SK-N-SH (cell line): Measurements from ENCODE around the gene PSMF1. TPM values are rescaled to one million over a fixed set of nuclear protein-coding genes. Genes with fewer than 3 reads are reported as not detected.

Source experiments
- CTCF ChIA-PET: fragments of 300-600, 350-600 bp; formaldehyde crosslinking; extraction: SDS; loops from one replicate; lab custom pipeline; 2021; lab: Yijun Ruan, JAX
- POLR2A ChIA-PET: fragments of 350-600 bp; sonication (Branson Sonifier 250); formaldehyde crosslinking; extraction: SDS; loops from one replicate; lab custom pipeline; 2020; ENCODE audit warnings: antibody characterized with exemption, inconsistent platforms; lab: Yijun Ruan, JAX
- DNase-seq: peaks from one replicate; pipeline ENCODE4 v3.0.0; 2012
- H2AFZ ChIP-seq: fragments of 200-600 bp; sonication (generic); 2 replicates; pipeline ENCODE4 v1.8.1; 2016; ENCODE audit warnings: antibody characterized with exemption, mild to moderate bottlenecking, low read depth
- H3F3A ChIP-seq: fragments of 200-600 bp; sonication (generic); replicated peaks from 2 replicates; pipeline ENCODE3; 2016; ENCODE audit warnings: antibody characterized with exemption, mild to moderate bottlenecking; ENCODE audit not compliant: insufficient read depth
- H3K27ac ChIP-seq, 2 experiments: fragments of 200-500 bp in 1 of 2; fragments of 200-600 bp in 1 of 2; sonication (Bioruptor generic) in 1 of 2; sonication (generic), shearing (Covaris generic) in 1 of 2; 2 replicates each; pipeline versions ENCODE4 v1.5.1 to v1.6.1; 2014 to 2016; ENCODE audit warnings: low read depth in 2 of 2, inconsistent platforms in 1 of 2, low read length in 1 of 2, mild to moderate bottlenecking in 1 of 2, mixed read lengths in 1 of 2
- H3K27me3 ChIP-seq: fragments of 200-600 bp; sonication (generic), shearing (Covaris generic); 2 replicates; pipeline ENCODE4 v1.6.1; 2016; ENCODE audit warnings: mixed run types; ENCODE audit not compliant: insufficient read depth
- H3K36me3 ChIP-seq, 2 experiments: fragments of 200-500 bp in 1 of 2; fragments of 200-600 bp in 1 of 2; sonication (Bioruptor generic) in 1 of 2; sonication (generic) in 1 of 2; replicated peaks in 1 of 2; 2 replicates each; pipeline versions ENCODE3 to v1.5.1; 2014 to 2016; ENCODE audit warnings: low read length in 1 of 2, mild to moderate bottlenecking in 1 of 2; ENCODE audit not compliant: insufficient read depth in 2 of 2, control insufficient read depth in 1 of 2
- H3K4me1 ChIP-seq, 2 experiments: fragments of 200-500 bp in 1 of 2; fragments of 200-600 bp in 1 of 2; sonication (Bioruptor generic) in 1 of 2; sonication (generic), shearing (Covaris generic) in 1 of 2; 2 replicates each; pipeline versions ENCODE4 v1.5.1 to v1.6.1; 2014 to 2016; ENCODE audit warnings: low read depth in 1 of 2, low read length in 1 of 2, mixed run types in 1 of 2; ENCODE audit not compliant: insufficient read depth in 2 of 2, control insufficient read depth in 1 of 2
- H3K4me2 ChIP-seq: fragments of 200-600 bp; sonication (generic), shearing (Covaris generic); 2 replicates; pipeline ENCODE4 v1.6.1; 2017; ENCODE audit warnings: mixed run types
- H3K4me3 ChIP-seq, 2 experiments: fragments of 200-500 bp in 1 of 2; fragments of 200-600 bp in 1 of 2; sonication (Bioruptor generic) in 1 of 2; sonication (generic), shearing (Covaris generic) in 1 of 2; 2 replicates each; pipeline versions ENCODE4 v1.5.1 to v1.8.1; 2014 to 2016; ENCODE audit warnings: low read depth in 2 of 2, inconsistent platforms in 1 of 2, low read length in 1 of 2, mild to moderate bottlenecking in 1 of 2, mixed read lengths in 1 of 2, moderate library complexity in 1 of 2
- H3K79me2 ChIP-seq: fragments of 200-600 bp; sonication (generic); 2 replicates; pipeline ENCODE4 v1.8.1; 2017; ENCODE audit warnings: mild to moderate bottlenecking; ENCODE audit not compliant: insufficient read depth
- H3K9ac ChIP-seq: fragments of 200-600 bp; sonication (generic); 2 replicates; pipeline ENCODE4 v1.6.1; 2017; ENCODE audit warnings: mixed run types
- H3K9me2 ChIP-seq: fragments of 200-600 bp; sonication (generic); 2 replicates; pipeline ENCODE4 v1.6.1; 2017; ENCODE audit warnings: mixed run types
- H3K9me3 ChIP-seq: fragments of 200-600 bp; sonication (generic); 2 replicates; pipeline ENCODE4 v1.6.1; 2017; ENCODE audit warnings: mixed run types, mild to moderate bottlenecking, moderate library complexity
- H4K20me1 ChIP-seq: fragments of 200-600 bp; sonication (generic); 2 replicates; pipeline ENCODE4 v1.6.1; 2017; ENCODE audit warnings: mild to moderate bottlenecking, mixed run types; ENCODE audit not compliant: insufficient read depth
- ELF1 ChIP-seq: IDR thresholded peaks from 2 replicates; pipeline ENCODE4 v1.4.0; 2012
- EP300 ChIP-seq, 2 experiments: IDR thresholded peaks; 2 replicates each; pipeline versions ENCODE4 v1.4.0 to v1.6.1; 2012; ENCODE audit warnings: borderline replicate concordance in 1 of 2, low read depth in 1 of 2, low read length in 1 of 2
- FOSL2 ChIP-seq: IDR thresholded peaks from 2 replicates; pipeline ENCODE4 v1.4.0; 2012; ENCODE audit warnings: low read depth, mild to moderate bottlenecking, moderate library complexity, borderline replicate concordance
- FOXJ3 ChIP-seq: sonication (generic); formaldehyde crosslinking; IDR thresholded peaks from 2 replicates; pipeline ENCODE4 v1.5.1; 2020; ENCODE audit warnings: mild to moderate bottlenecking, missing genetic modification reagents
- FOXM1 ChIP-seq: IDR thresholded peaks from 2 replicates; pipeline ENCODE4 v1.4.0; 2012; ENCODE audit warnings: low read depth, mild to moderate bottlenecking
- GABPA ChIP-seq: IDR thresholded peaks from 2 replicates; pipeline ENCODE4 v1.4.0; 2012; ENCODE audit warnings: low read depth, mild to moderate bottlenecking
- GATA2 ChIP-seq: sonication (generic); formaldehyde crosslinking; IDR thresholded peaks from 2 replicates; pipeline ENCODE4 v1.5.0; 2020; ENCODE audit warnings: mild to moderate bottlenecking, missing genetic modification reagents
- MEF2A ChIP-seq: IDR thresholded peaks from 2 replicates; pipeline ENCODE4 v1.4.0; 2012; ENCODE audit warnings: low read depth, borderline replicate concordance
- NFIC ChIP-seq: IDR thresholded peaks from 2 replicates; pipeline ENCODE4 v1.4.0; 2012; ENCODE audit warnings: borderline replicate concordance
- NRF1 ChIP-seq: IDR thresholded peaks from 2 replicates; pipeline ENCODE4 v1.6.1; 2012; ENCODE audit warnings: low read depth, mild to moderate bottlenecking, low read length
- PBX3 ChIP-seq: IDR thresholded peaks from 2 replicates; pipeline ENCODE4; 2012
- RAD21 ChIP-seq: IDR thresholded peaks from 2 replicates; pipeline ENCODE4 v1.6.1; 2012; ENCODE audit warnings: mild to moderate bottlenecking, low read length
- RCOR1 ChIP-seq: fragments of 150-350 bp; IDR thresholded peaks from 2 replicates; pipeline ENCODE4 v1.6.1; 2017; ENCODE audit warnings: antibody characterized with exemption, low read length
- SIN3A ChIP-seq: IDR thresholded peaks from 2 replicates; pipeline ENCODE4 v1.6.1; 2012; ENCODE audit warnings: low read depth, mild to moderate bottlenecking, low read length, moderate library complexity, borderline replicate concordance
- SMC3 ChIP-seq: IDR thresholded peaks from 2 replicates; pipeline ENCODE4 v1.6.1; 2012; ENCODE audit warnings: low read depth, low read length, improper control_type of control experiment
- TCF12 ChIP-seq: IDR thresholded peaks from 2 replicates; pipeline ENCODE4 v1.4.0; 2012
- WGBS: methylation state at CpG from one replicate; pipeline ENCODE4 v1.1.6; 2017; ENCODE audit warnings: low lambda C conversion rate; 5-methylcytosine and 5-hydroxymethylcytosine counted together
- polyA plus RNA-seq, 3 experiments: library from polyadenylated mRNA; depleted of rRNA; stranded (reverse); fragments of >200 nt; gene quantifications; 2 replicates each; pipeline ENCODE4 v1.2.3, GENCODE V29; 2012

PSMF1 gene
- polyA plus RNA-seq, 1 of the 3 experiments (the other 2 are of a cell fraction) = 103 TPM

- ChIA-PET POLR2A (no interaction called here), CTCF (interaction anchor here (0.7 to 5.2 kb wide), 4 partner anchors 10 to 163 kb away, joined by 3 to 41 read pairs (median 3); no protein-coding TSS in a partner anchor)
- TF ChIP-seq GABPA (no peak), GATA2 (CRISPR knock-in tag) (no peak)
- peaks cover 12 to 30% of the 10 kb centered on the region in 2 experiments; a peak in 3 of 4 replicates for H3K4me1 ChIP-seq
- peak overlapping the region; percentile 96 for H2AFZ ChIP-seq
- no peaks in the 10 kb centered on the region; the same call in 1 of the 2 replicates for H4K20me1 ChIP-seq
- H3K4me2 ChIP-seq = peak overlapping the region; percentile 83
- H3K9ac ChIP-seq = peak overlapping the region; percentile 83
- no peaks in the 10 kb centered on the region for H3K27me3 ChIP-seq
- H3K27ac ChIP-seq = peak overlapping the region; percentile 16 to 67; a peak in 2 of 4 replicates
- WGBS = 17% methylated on average over 13 of the region's 13 CpGs
- peaks cover 51% of the 10 kb centered on the region for H3K79me2 ChIP-seq
- H3K36me3 ChIP-seq = peaks cover 4 to 10% of the 10 kb centered on the region in 2 experiments
- no peak for DNase-seq
- H3F3A ChIP-seq = no peaks in the 10 kb centered on the region
- no peaks in the 10 kb centered on the region for H3K9me3 ChIP-seq
- no peaks in the 10 kb centered on the region for H3K9me2 ChIP-seq
- H3K4me3 ChIP-seq = peak overlapping the region; percentile 99 to 100
Measured at GRCh38 chr20:1118004-1118335, 432 bp upstream of the PSMF1 start.

GRCh38 chr20:1119128-1119505, 715 bp downstream of the PSMF1 start:
- WGBS = 20% methylated on average over 6 of the region's 8 CpGs
- H3K27ac ChIP-seq = no peak overlapping the region; a peak in 1 of 4 replicates
- no peak for DNase-seq

More at GRCh38 chr20:1119128-1119505, 715 bp downstream of the PSMF1 start:
- H3F3A ChIP-seq = no peaks in the 10 kb centered on the region
- H3K9me2 ChIP-seq = no peaks in the 10 kb centered on the region
- no peaks in the 10 kb centered on the region for H3K27me3 ChIP-seq
- H3K4me2 ChIP-seq = peak overlapping the region; percentile 83
- CTCF ChIA-PET = interaction anchor here (1.1 to 5.2 kb wide), 3 partner anchors 11 to 160 kb away, joined by 3 to 41 read pairs (median 3); no protein-coding TSS in a partner anchor
- peak overlapping the region; percentile 99 to 100 for H3K4me3 ChIP-seq
- no peaks in the 10 kb centered on the region for H3K9me3 ChIP-seq
- H3K9ac ChIP-seq = peak overlapping the region; percentile 83
- POLR2A ChIA-PET = no interaction called here
- peak overlapping the region; percentile 93; the same call in 1 of the 2 replicates for H2AFZ ChIP-seq
- H4K20me1 ChIP-seq = peaks cover 6% of the 10 kb centered on the region; the same call in 1 of the 2 replicates
- H3K79me2 ChIP-seq = peaks cover 63% of the 10 kb centered on the region
- peaks cover 12 to 33% of the 10 kb centered on the region in 2 experiments; a peak in 3 of 4 replicates for H3K4me1 ChIP-seq
- peaks cover 9 to 18% of the 10 kb centered on the region in 2 experiments for H3K36me3 ChIP-seq
- TF ChIP-seq PBX3 = no peak
- TF ChIP-seq NFIC = no peak
- TF ChIP-seq NRF1 = no peak
- TF ChIP-seq RCOR1 = no peak
- no peak for TF ChIP-seq MEF2A
- no peak for TF ChIP-seq TCF12
- no peak for TF ChIP-seq FOSL2
- no peak for TF ChIP-seq FOXJ3 (CRISPR knock-in tag)
- no peak for TF ChIP-seq FOXM1
- no peak for TF ChIP-seq ELF1
- no peak for TF ChIP-seq SMC3
- TF ChIP-seq RAD21 = no peak
- TF ChIP-seq SIN3A = no peak
- TF ChIP-seq EP300 (IDR thresholded peaks at IDR 0.05; ENCODE audit: borderline replicate concordance in 1 of 2, low read depth in 1 of 2, low read length in 1 of 2) = no peak
